Activated CD8-positive, alpha-beta memory T cell treated with anti-CD3 and anti-CD28 coated beads, Interleukin-2, amount 50 U/mL, for 1 hour (primary cell): ENCODE measurements around the gene ZDHHC11.

Experiments used
- DNase-seq: peaks from one replicate; pipeline ENCODE4 v3.0.0-alpha.2; 2020; ENCODE audit errors: extremely low read depth

The ZDHHC11 gene

DNA sequence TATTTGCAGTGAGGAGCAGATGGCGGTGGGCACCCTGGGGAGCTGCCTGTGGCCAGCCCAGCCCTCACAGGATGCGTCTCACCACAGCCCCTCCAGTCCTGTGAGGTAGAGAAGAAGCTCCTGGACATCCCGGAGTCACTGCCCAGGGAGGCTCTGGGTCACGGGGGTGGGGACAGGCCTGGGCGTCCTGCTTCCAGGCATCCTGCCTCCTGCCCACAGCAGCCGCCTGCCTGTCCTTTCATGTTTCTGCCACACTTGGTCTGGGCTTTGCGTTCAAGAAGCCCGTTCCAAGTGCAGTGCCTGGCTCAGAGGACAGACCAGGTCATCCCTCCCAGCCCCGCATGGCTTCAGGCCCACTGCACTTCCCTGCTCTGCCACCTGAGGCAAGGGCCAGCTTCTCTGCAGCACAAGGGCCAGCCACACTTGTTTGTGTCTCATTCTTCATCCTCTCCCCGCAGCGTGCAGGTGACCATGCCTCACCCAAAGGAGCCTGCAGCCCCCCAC lies 104.5 kb downstream of the ZDHHC11 start:
- no peak for DNase-seq
